ENCODE measurements around the gene EIF5A. TPM values are rescaled to one million over a fixed set of nuclear protein-coding genes. Genes with fewer than 3 reads are reported as not detected.
A peak's percentile ranks its signal among the peaks of the same experiment; 100 is the strongest.

The EIF5A gene
- 100 to 1,000 TPM; 115 to 384 (median 273) TPM for total RNA-seq

GRCh38 chr17:7306911-7307685 is at the start of gene EIF5A:
Gene EIF5A, plus strand, starts transcription at chr17:7307628. Its CDS starts 2,008 bp downstream, at chr17:7309636.
- no peak for TF ChIP-seq CTCF (IDR thresholded peaks at IDR 0.05 in 4 of 5, conservative IDR thresholded peaks at IDR 0.05 in 1 of 5)
- peak; percentile 95 to 96 for TF ChIP-seq POLR2A (IDR thresholded peaks at IDR 0.05)
- in situ Hi-C loops (cut with MboI; ENCODE audit: low sequenced_read_pairs in 4 of 4) (loop anchor here in 1 of 4 donors (10.0 kb wide), 1 partner anchor 52 kb away; the partner anchor contains the start of genes CTDNEP1 and ELP5), intact Hi-C loops (cut with DNase I; ENCODE audit: low total_unique reads) (loop anchor here (1.0 to 10.0 kb wide), 7 partner anchors 22 to 538 kb away; partner anchors contain the start of genes ELP5, GABARAP, NEURL4 and POLR2A)
- Histone ChIP-seq H3K27ac (peak within 1 kb of the TSS; percentile 93 to 99 (median 98)), H3K27me3 (no peaks in the 10 kb centered on the region), H3K4me3 (peak within 1 kb of the TSS; percentile 79 to 98 (median 84)), H3K4me1 (peaks cover 29 to 31% of the 10 kb centered on the region in 2 donors), H3K36me3 (peaks cover 4 to 26% of the 10 kb centered on the region in 2 donors), H3K9me3 (no peaks in the 10 kb centered on the region)
- DNase-seq (peak; percentile 100), ATAC-seq (peak; percentile 82 to 84)

- in situ Hi-C loops (cut with MboI; ENCODE audit: low sequenced_read_pairs in 4 of 4) (loop anchor here in 1 of 4 donors (10.0 kb wide), 1 partner anchor 46 kb away; the partner anchor contains the start of gene EIF5A), intact Hi-C loops (cut with DNase I; ENCODE audit: low total_unique reads) (no loop called here)
- no peak overlapping the region for H3K4me3 ChIP-seq
- DNase-seq: no peak
- TF ChIP-seq POLR2A (IDR thresholded peaks at IDR 0.05) (no peak), CTCF (IDR thresholded peaks at IDR 0.05 in 4 of 5, conservative IDR thresholded peaks at IDR 0.05 in 1 of 5) (no peak)
- peaks cover 5 to 9% of the 10 kb centered on the region in 2 donors for H3K4me1 ChIP-seq
- H3K27ac ChIP-seq: no peak overlapping the region
- H3K27me3 ChIP-seq: peaks cover 33 to 35% (median 34%) of the 10 kb centered on the region in 3 donors
- no peaks in the 10 kb centered on the region for H3K9me3 ChIP-seq
- ATAC-seq: no peak
- H3K36me3 ChIP-seq: peaks cover 0 to 58% of the 10 kb centered on the region in 2 donors
Measured at GRCh38 chr17:7258731-7259554, 48.5 kb upstream of the EIF5A start.

- no peak overlapping the region for H3K4me3 ChIP-seq
- ATAC-seq (no peak), DNase-seq (no peak)
- peaks cover 38 to 41% (median 39%) of the 10 kb centered on the region in 3 donors for H3K27me3 ChIP-seq
- in situ Hi-C loops (cut with MboI; ENCODE audit: low sequenced_read_pairs in 4 of 4): loop anchor here in 1 of 4 donors (10.0 kb wide), 1 partner anchor 45 kb away; the partner anchor contains the start of gene EIF5A
- intact Hi-C loops (cut with DNase I; ENCODE audit: low total_unique reads): no loop called here
- peaks cover 0 to 55% of the 10 kb centered on the region in 2 donors for H3K36me3 ChIP-seq
- H3K9me3 ChIP-seq: no peaks in the 10 kb centered on the region
- H3K27ac ChIP-seq: no peak overlapping the region
- no peak for TF ChIP-seq CTCF (IDR thresholded peaks at IDR 0.05 in 4 of 5, conservative IDR thresholded peaks at IDR 0.05 in 1 of 5)
- no peak for TF ChIP-seq POLR2A (IDR thresholded peaks at IDR 0.05)
- peaks cover 5 to 9% of the 10 kb centered on the region in 2 donors for H3K4me1 ChIP-seq
Measured at GRCh38 chr17:7259555-7259889, 47.9 kb upstream of the EIF5A start.

- Histone ChIP-seq H3K9me3 (no peaks in the 10 kb centered on the region), H3K4me1 (peaks cover 5 to 9% of the 10 kb centered on the region in 2 donors), H3K27me3 (peaks cover 41 to 45% (median 43%) of the 10 kb centered on the region in 3 donors), H3K27ac (no peak overlapping the region), H3K36me3 (peaks cover 0 to 49% of the 10 kb centered on the region in 2 donors), H3K4me3 (no peak overlapping the region)
- intact Hi-C loops (cut with DNase I; ENCODE audit: low total_unique reads): no loop called here
- in situ Hi-C loops (cut with MboI; ENCODE audit: low sequenced_read_pairs in 4 of 4): no loop called here
- no peak for ATAC-seq
- TF ChIP-seq CTCF (IDR thresholded peaks at IDR 0.05 in 4 of 5, conservative IDR thresholded peaks at IDR 0.05 in 1 of 5): no peak
- no peak for TF ChIP-seq POLR2A (IDR thresholded peaks at IDR 0.05)
- DNase-seq: no peak
Measured at GRCh38 chr17:7260151-7260550, 47.3 kb upstream of the EIF5A start.

Data from gastrocnemius medialis (tissue), 4 donors.